Hepatocyte (in vitro differentiated cells): Measurements from ENCODE around the gene ADAM12.

Experiments
- EZH2 ChIP-seq: fragments of 200-600 bp; sonication (generic); IDR thresholded peaks from 2 replicates; pipeline ENCODE4 v1.6.1; 2016; ENCODE audit warnings: antibody characterized with exemption, mild to moderate bottlenecking, borderline replicate concordance
- EZH2phosphoT487 ChIP-seq: fragments of 200-600 bp; sonication (generic); IDR thresholded peaks from one replicate; pipeline ENCODE4 v1.6.1; 2018; ENCODE audit warnings: antibody characterized with exemption, mild to moderate bottlenecking, low read depth, moderate library complexity; ENCODE audit not compliant: unreplicated experiment, severe bottlenecking
- TF ChIP-seq, protein P1 (sequence below): fragments of 200-600 bp; sonication (generic); IDR thresholded peaks from 2 replicates; pipeline ENCODE4 v1.5.1; 2016; ENCODE audit warnings: antibody characterized with exemption, mild to moderate bottlenecking; ENCODE audit not compliant: poor library complexity

DNA sequence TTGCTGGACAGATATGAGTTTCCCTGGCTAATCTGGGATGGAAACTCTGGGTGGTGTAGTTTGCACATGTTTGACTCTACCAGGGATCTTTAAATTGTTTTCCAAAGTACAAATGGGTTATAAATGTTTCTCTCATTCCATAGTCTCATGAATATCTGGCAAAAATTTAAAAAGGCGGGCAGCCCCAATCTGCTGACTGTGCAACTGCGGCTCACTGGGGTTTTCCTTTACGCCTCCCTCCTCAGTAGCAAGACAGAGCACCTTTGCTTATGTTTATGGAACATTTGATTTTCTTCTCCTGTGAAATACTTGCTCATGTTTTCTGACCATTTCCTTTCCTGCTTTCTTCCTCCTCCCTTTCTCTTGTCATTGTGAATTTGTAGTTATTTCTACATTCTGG is 105.0 kb downstream of the ADAM12 start:
- TF ChIP-seq, protein P1, sequence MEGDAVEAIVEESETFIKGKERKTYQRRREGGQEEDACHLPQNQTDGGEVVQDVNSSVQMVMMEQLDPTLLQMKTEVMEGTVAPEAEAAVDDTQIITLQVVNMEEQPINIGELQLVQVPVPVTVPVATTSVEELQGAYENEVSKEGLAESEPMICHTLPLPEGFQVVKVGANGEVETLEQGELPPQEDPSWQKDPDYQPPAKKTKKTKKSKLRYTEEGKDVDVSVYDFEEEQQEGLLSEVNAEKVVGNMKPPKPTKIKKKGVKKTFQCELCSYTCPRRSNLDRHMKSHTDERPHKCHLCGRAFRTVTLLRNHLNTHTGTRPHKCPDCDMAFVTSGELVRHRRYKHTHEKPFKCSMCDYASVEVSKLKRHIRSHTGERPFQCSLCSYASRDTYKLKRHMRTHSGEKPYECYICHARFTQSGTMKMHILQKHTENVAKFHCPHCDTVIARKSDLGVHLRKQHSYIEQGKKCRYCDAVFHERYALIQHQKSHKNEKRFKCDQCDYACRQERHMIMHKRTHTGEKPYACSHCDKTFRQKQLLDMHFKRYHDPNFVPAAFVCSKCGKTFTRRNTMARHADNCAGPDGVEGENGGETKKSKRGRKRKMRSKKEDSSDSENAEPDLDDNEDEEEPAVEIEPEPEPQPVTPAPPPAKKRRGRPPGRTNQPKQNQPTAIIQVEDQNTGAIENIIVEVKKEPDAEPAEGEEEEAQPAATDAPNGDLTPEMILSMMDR = no peak
- TF ChIP-seq EZH2 = no peak
- no peak for TF ChIP-seq EZH2phosphoT487
